Endodermal cell (in vitro differentiated cells): ENCODE data around the gene MSANTD3. TPM values are rescaled to one million over a fixed set of nuclear protein-coding genes. Genes with fewer than 3 reads are reported as not detected.

ENCODE experiments used
- DNase-seq: peaks from one replicate; pipeline ENCODE4 v3.0.0-alpha.2; 2017
- H3K27ac ChIP-seq: 2 replicates; pipeline ENCODE4 v1.5.1; 2013; ENCODE audit warnings: mild to moderate bottlenecking, low read depth, low read length, moderate library complexity
- H3K27me3 ChIP-seq: 2 replicates; pipeline ENCODE4 v1.6.1; 2013; ENCODE audit warnings: mild to moderate bottlenecking, low read length, moderate library complexity; ENCODE audit not compliant: insufficient read depth, control insufficient read depth, poor library complexity, severe bottlenecking
- H3K36me3 ChIP-seq: 2 replicates; pipeline ENCODE4 v1.7.0; 2013; ENCODE audit warnings: mild to moderate bottlenecking, low read length, moderate library complexity; ENCODE audit not compliant: control insufficient read depth, insufficient read depth
- H3K4me1 ChIP-seq: one replicate; pipeline ENCODE4 v1.7.0; 2013; ENCODE audit warnings: low read length; ENCODE audit not compliant: control insufficient read depth, insufficient read depth
- H3K4me3 ChIP-seq: 2 replicates; pipeline ENCODE4 v1.5.1; 2013; ENCODE audit warnings: mild to moderate bottlenecking, low read length, moderate library complexity
- H3K9ac ChIP-seq: 2 replicates; pipeline ENCODE4 v1.6.1; 2013; ENCODE audit warnings: mild to moderate bottlenecking, low read length, moderate library complexity; ENCODE audit not compliant: poor library complexity, severe bottlenecking; ENCODE audit errors: extremely low read depth
- H3K9me3 ChIP-seq: 2 replicates; pipeline ENCODE4 v1.6.1; 2013; ENCODE audit warnings: mild to moderate bottlenecking, low read length, moderate library complexity; ENCODE audit not compliant: control insufficient read depth
- H3K27ac Mint-ChIP-seq: 2 replicates; pipeline ENCODE4 v1.8.0; 2020; ENCODE audit warnings: mixed read lengths
- H3K27me3 Mint-ChIP-seq: 2 replicates; pipeline ENCODE4 v1.8.0; 2021; ENCODE audit warnings: mild to moderate bottlenecking, mixed read lengths; ENCODE audit not compliant: insufficient read depth
- H3K36me3 Mint-ChIP-seq: 2 replicates; pipeline ENCODE4 v1.8.0; 2020; ENCODE audit warnings: low read depth, mixed read lengths
- H3K4me1 Mint-ChIP-seq: 2 replicates; pipeline ENCODE4 v1.8.0; 2020; ENCODE audit warnings: mixed read lengths
- H3K4me3 Mint-ChIP-seq: 2 replicates; pipeline ENCODE4 v1.8.0; 2020; ENCODE audit warnings: mild to moderate bottlenecking, moderate library complexity, mixed read lengths
- H3K9me3 Mint-ChIP-seq: 2 replicates; pipeline ENCODE4 v1.8.0; 2020; ENCODE audit warnings: mild to moderate bottlenecking, mixed read lengths
- WGBS, 2 experiments: methylation state at CpG; one replicate each; pipeline versions ENCODE4 v1.1.5 to v1.1.7; 2013; ENCODE audit warnings: missing lambda C conversion rate in 2 of 2, mixed read lengths in 1 of 2; ENCODE audit not compliant: insufficient coverage in 1 of 2, insufficient read length in 1 of 2; 5-methylcytosine and 5-hydroxymethylcytosine counted together
- total RNA-seq, 2 donors: library from RNA; stranded (reverse); fragmentation: NEBNext Ultra II Directional in 1 of 2; extraction: Animal tissue kit (Norgen Biotek cat#: 25700) in 1 of 2; gene quantifications; 2 replicates in 1 of 2; 3 replicates in 1 of 2; pipeline ENCODE4 v1.2.1, GENCODE V29; 2021
- TF ChIP-seq, protein P1 (sequence below): fragments of 200-600 bp; sonication (generic); conservative IDR thresholded peaks from 2 replicates; pipeline ENCODE4 v1.5.0; 2021; ENCODE audit warnings: antibody characterized with exemption, mild to moderate bottlenecking

The MSANTD3 gene
- total RNA-seq, 2 donors from 2014 or later, result 29.8 to 32.2 TPM

DNA sequence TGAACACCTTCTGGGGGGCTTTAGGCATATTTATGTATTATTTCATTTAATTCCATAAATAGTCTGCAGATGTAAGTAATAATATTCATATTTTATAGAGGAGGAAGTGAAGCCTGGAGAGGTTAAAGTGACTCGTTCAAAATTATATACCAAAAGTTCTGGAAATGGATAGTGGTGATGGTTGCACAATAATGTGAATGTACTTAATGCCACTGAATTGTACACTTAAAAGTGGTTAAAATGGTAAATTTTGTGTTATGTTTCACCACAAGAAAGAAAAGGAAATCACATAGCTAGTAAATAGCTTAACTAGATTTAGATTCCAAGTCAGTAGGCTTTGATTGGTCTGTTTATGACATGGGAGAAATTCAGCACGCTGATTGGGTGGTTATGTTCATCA, 33.0 kb downstream of the MSANTD3 start:
- no peaks in the 10 kb centered on the region for H3K9me3 ChIP-seq
- DNase-seq, result no peak
- Mint-ChIP-seq H3K4me3 (no peak overlapping the region), H3K27ac (no peak overlapping the region), H3K4me1 (peaks cover 8% of the 10 kb centered on the region), H3K9me3 (no peaks in the 10 kb centered on the region), H3K27me3 (peaks cover 8% of the 10 kb centered on the region), H3K36me3 (no peaks in the 10 kb centered on the region)
- H3K36me3 ChIP-seq, result no peaks in the 10 kb centered on the region
- H3K27ac ChIP-seq, result no peak overlapping the region
- TF ChIP-seq, protein P1, sequence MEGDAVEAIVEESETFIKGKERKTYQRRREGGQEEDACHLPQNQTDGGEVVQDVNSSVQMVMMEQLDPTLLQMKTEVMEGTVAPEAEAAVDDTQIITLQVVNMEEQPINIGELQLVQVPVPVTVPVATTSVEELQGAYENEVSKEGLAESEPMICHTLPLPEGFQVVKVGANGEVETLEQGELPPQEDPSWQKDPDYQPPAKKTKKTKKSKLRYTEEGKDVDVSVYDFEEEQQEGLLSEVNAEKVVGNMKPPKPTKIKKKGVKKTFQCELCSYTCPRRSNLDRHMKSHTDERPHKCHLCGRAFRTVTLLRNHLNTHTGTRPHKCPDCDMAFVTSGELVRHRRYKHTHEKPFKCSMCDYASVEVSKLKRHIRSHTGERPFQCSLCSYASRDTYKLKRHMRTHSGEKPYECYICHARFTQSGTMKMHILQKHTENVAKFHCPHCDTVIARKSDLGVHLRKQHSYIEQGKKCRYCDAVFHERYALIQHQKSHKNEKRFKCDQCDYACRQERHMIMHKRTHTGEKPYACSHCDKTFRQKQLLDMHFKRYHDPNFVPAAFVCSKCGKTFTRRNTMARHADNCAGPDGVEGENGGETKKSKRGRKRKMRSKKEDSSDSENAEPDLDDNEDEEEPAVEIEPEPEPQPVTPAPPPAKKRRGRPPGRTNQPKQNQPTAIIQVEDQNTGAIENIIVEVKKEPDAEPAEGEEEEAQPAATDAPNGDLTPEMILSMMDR, result no peak
- H3K27me3 ChIP-seq, result no peaks in the 10 kb centered on the region
- H3K4me3 ChIP-seq, result no peak overlapping the region
- no peak overlapping the region for H3K9ac ChIP-seq
- 86 to 100% methylated on average over 2 of the region's 2 CpGs for WGBS, 2 experiments
- no peaks in the 10 kb centered on the region for H3K4me1 ChIP-seq

- H3K4me3 ChIP-seq, result no peak overlapping the region
- no peak overlapping the region for H3K9ac ChIP-seq
- H3K27ac ChIP-seq, result no peak overlapping the region
- Mint-ChIP-seq H3K9me3 (no peaks in the 10 kb centered on the region), H3K4me3 (no peak overlapping the region), H3K36me3 (no peaks in the 10 kb centered on the region), H3K27me3 (peaks cover 8% of the 10 kb centered on the region), H3K4me1 (peaks cover 14% of the 10 kb centered on the region), H3K27ac (no peak overlapping the region)
- no peaks in the 10 kb centered on the region for H3K9me3 ChIP-seq
- H3K36me3 ChIP-seq, result no peaks in the 10 kb centered on the region
- H3K4me1 ChIP-seq, result no peaks in the 10 kb centered on the region
- TF ChIP-seq, protein P1, result no peak
- no peaks in the 10 kb centered on the region for H3K27me3 ChIP-seq
- no peak for DNase-seq
- 85% methylated on average over 2 of the region's 2 CpGs; no CpG with 5 or more reads in 1 of the 2 experiments for WGBS, 2 experiments
Observed at GRCh38 chr9:100465274-100465673, 38.3 kb downstream of the MSANTD3 start.

DNA sequence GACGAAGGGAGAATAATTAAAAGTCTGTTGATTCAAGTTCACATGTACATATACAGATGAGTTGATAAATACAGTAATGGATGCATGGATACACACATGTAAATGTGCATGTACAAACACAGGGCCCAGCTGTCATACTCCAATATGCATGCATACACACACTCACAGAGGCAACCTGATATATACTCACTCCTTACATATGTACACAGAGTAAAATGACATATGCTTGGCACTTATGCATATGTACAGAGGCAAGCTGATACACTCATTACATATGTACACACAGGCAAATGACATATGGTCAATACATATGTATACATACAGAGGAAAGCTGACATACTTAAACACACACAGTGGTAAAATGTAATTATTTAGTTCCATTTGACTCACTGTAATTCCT, 38.8 kb downstream of the MSANTD3 start:
- TF ChIP-seq, protein P1, result no peak
- Histone ChIP-seq H3K4me1 (no peaks in the 10 kb centered on the region), H3K27ac (no peak overlapping the region), H3K36me3 (no peaks in the 10 kb centered on the region), H3K27me3 (no peaks in the 10 kb centered on the region), H3K4me3 (no peak overlapping the region), H3K9me3 (no peaks in the 10 kb centered on the region), H3K9ac (no peak overlapping the region)
- H3K9me3 Mint-ChIP-seq, result no peaks in the 10 kb centered on the region
- no peak overlapping the region for H3K27ac Mint-ChIP-seq
- no peak for DNase-seq
- H3K27me3 Mint-ChIP-seq, result peaks cover 8% of the 10 kb centered on the region
- no peaks in the 10 kb centered on the region for H3K36me3 Mint-ChIP-seq
- H3K4me3 Mint-ChIP-seq, result no peak overlapping the region
- H3K4me1 Mint-ChIP-seq, result peaks cover 14% of the 10 kb centered on the region
- 86 to 100% methylated on average over 1 of the region's 1 CpG for WGBS, 2 experiments
